ENCODE results near the gene ZNF215. TPM values are rescaled to one million over a fixed set of nuclear protein-coding genes. Genes with fewer than 3 reads are reported as not detected.

ZNF215 gene
- total RNA-seq, 4 donors from 2014 or later: 0.36 to 2.8 (median 0.51) TPM; not detected in 1

GRCh38 chr11:6979365-6979764 lies 53.1 kb downstream of the ZNF215 start:
- WGBS, 2 donors: 70 to 82% methylated on average over 2 of the region's 2 CpGs
- TF ChIP-seq, protein P1, sequence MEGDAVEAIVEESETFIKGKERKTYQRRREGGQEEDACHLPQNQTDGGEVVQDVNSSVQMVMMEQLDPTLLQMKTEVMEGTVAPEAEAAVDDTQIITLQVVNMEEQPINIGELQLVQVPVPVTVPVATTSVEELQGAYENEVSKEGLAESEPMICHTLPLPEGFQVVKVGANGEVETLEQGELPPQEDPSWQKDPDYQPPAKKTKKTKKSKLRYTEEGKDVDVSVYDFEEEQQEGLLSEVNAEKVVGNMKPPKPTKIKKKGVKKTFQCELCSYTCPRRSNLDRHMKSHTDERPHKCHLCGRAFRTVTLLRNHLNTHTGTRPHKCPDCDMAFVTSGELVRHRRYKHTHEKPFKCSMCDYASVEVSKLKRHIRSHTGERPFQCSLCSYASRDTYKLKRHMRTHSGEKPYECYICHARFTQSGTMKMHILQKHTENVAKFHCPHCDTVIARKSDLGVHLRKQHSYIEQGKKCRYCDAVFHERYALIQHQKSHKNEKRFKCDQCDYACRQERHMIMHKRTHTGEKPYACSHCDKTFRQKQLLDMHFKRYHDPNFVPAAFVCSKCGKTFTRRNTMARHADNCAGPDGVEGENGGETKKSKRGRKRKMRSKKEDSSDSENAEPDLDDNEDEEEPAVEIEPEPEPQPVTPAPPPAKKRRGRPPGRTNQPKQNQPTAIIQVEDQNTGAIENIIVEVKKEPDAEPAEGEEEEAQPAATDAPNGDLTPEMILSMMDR (IDR thresholded peaks at IDR 0.05): no peak
- no peak for TF ChIP-seq POLR2A (IDR thresholded peaks at IDR 0.05)
- no peak for DNase-seq (ENCODE audit: low spot score in 2 of 2)
- H3K4me3 ChIP-seq (ENCODE audit: low read depth, poor library complexity, severe bottlenecking): no peak overlapping the region
- intact Hi-C loops (cut with DNase I; ENCODE audit: low total_unique reads): no loop called here

DNA sequence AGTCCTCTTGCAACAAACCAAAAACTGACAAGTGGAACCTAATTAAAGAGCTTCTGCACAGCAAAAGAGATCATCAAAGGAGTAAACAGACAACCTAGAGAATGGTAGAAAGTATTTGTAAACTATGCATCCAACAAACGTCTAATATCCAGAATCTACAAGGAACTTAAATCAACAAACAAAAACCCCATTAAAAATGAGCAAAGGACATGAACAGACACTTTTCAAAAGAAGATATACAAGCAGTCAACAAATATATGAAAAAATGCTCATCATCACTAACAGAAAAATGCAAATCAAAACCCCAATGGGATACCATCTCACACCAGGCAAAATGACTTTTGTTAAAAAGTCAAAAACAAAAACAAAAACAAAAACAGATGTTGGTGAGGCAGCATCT lies 60.3 kb downstream of the ZNF215 start:
- no peak for TF ChIP-seq POLR2A (IDR thresholded peaks at IDR 0.05)
- TF ChIP-seq, protein P1 (IDR thresholded peaks at IDR 0.05): no peak
- H3K4me3 ChIP-seq (ENCODE audit: low read depth, poor library complexity, severe bottlenecking): no peak overlapping the region
- 62 to 64% methylated on average over 1 of the region's 1 CpG for WGBS, 2 donors
- no peak for DNase-seq (ENCODE audit: low spot score in 2 of 2)
- intact Hi-C loops (cut with DNase I; ENCODE audit: low total_unique reads): no loop called here

DNA sequence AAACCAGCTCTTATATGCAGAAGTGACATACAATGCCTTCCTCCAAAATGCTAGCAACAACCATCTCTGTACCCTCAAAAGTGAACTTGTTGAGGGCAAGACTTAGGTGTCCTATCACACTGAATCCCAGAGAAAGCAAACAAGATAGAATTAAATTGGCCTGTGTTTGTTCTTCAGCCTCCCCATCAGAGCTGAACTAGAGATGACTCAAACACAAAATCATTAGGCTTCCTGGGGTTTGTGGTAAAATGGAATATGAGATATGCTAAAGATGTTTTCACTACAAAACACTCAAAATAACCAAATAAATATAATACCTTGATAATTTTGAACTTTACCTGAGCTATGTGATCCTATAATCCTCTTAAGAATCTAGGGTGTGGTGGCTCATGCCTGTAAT lies 62.3 kb downstream of the ZNF215 start:
- no peak overlapping the region for H3K4me3 ChIP-seq (ENCODE audit: low read depth, poor library complexity, severe bottlenecking)
- intact Hi-C loops (cut with DNase I; ENCODE audit: low total_unique reads): no loop called here
- no peak for TF ChIP-seq POLR2A (IDR thresholded peaks at IDR 0.05)
- no peak for DNase-seq (ENCODE audit: low spot score in 2 of 2)

DNA sequence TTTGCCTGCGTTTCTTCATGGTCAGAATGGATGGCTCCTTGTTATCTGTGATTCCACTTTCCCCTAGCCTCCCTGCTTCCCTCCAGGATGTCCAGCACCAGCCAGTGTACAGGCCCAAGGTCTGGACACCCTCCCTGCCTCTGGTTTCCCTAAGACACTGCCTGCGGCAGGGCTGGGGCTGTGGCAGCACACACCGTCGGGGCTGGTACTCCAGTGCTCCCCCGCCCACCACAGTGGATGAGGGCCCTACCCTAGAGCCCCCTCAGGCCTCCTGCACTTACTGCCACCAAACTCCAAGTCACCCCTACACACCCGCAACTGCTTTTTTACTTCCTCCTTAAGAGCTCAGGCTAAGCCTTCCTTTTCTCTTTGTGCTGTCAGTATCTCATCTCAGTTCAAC lies 65.0 kb downstream of the ZNF215 start:
- H3K4me3 ChIP-seq (ENCODE audit: low read depth, poor library complexity, severe bottlenecking): no peak overlapping the region
- WGBS, 2 donors: 75 to 83% methylated on average over 6 of the region's 6 CpGs
- no peak for TF ChIP-seq POLR2A (IDR thresholded peaks at IDR 0.05)
- TF ChIP-seq, protein P1 (IDR thresholded peaks at IDR 0.05): no peak
- intact Hi-C loops (cut with DNase I; ENCODE audit: low total_unique reads): no loop called here
- DNase-seq (ENCODE audit: low spot score in 2 of 2): no peak

GRCh38 chr11:6992026-6992425 lies 65.8 kb downstream of the ZNF215 start:
- no peak for DNase-seq (ENCODE audit: low spot score in 2 of 2)
- WGBS, 2 donors: 51 to 60% methylated on average over 2 of the region's 2 CpGs

GRCh38 chr11:6992457-6993417 lies 66.5 kb downstream of the ZNF215 start:
- intact Hi-C loops (cut with DNase I; ENCODE audit: low total_unique reads): no loop called here
- no peak for DNase-seq (ENCODE audit: low spot score in 2 of 2)
- 29 to 36% methylated on average over 11 of the region's 11 CpGs for WGBS, 2 donors
- H3K4me3 ChIP-seq (ENCODE audit: low read depth, poor library complexity, severe bottlenecking): no peak overlapping the region
- TF ChIP-seq, protein P1 (IDR thresholded peaks at IDR 0.05): no peak
- no peak for TF ChIP-seq POLR2A (IDR thresholded peaks at IDR 0.05)

More at GRCh38 chr11:6992026-6992425, 65.8 kb downstream of the ZNF215 start:
- no peak overlapping the region for H3K4me3 ChIP-seq (ENCODE audit: low read depth, poor library complexity, severe bottlenecking)
- TF ChIP-seq, protein P1 (IDR thresholded peaks at IDR 0.05): no peak
- no peak for TF ChIP-seq POLR2A (IDR thresholded peaks at IDR 0.05)
- intact Hi-C loops (cut with DNase I; ENCODE audit: low total_unique reads): no loop called here

Data from lower leg skin (tissue), 4 donors.